T-helper 1 cell (primary cell): ENCODE measurements around the gene NAA50.
A peak's percentile ranks its signal among the peaks of the same experiment; 100 is the strongest.

ENCODE experiments used
- DNase-seq, 5 donors: peaks; one replicate each; pipeline ENCODE4 v3.0.0-alpha.2; 2012 to 2020

Gene NAA50

GRCh38 chr3:113741620-113742019, 4.4 kb downstream of the NAA50 start:
- DNase-seq, result no peak

DNA sequence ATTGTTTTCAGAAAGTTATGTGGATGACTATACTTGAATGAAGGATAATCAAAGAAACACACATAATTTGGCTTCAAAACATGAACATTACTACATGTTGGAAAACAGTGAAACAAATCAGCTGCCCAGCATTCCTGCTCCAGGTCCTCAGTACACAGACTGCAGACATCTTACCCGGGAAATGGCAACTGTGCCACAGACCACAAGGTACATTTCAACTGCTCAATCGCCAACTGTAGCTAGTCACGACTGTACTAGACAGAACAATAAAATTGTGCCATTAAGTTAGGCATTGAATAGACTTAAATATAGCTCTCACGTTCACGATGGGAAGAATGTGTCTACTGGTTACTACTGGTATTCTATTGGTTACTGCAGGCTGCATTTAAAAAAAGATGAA, 5.0 kb downstream of the NAA50 start:
- no peak for DNase-seq

- peak in 3 of 5 donors; percentile 14 to 62 (median 33) for DNase-seq
Observed at GRCh38 chr3:113736548-113737089, 9.4 kb downstream of the NAA50 start.

- DNase-seq, result no peak
Observed at GRCh38 chr3:113731694-113732093, 14.4 kb downstream of the NAA50 start.

DNA sequence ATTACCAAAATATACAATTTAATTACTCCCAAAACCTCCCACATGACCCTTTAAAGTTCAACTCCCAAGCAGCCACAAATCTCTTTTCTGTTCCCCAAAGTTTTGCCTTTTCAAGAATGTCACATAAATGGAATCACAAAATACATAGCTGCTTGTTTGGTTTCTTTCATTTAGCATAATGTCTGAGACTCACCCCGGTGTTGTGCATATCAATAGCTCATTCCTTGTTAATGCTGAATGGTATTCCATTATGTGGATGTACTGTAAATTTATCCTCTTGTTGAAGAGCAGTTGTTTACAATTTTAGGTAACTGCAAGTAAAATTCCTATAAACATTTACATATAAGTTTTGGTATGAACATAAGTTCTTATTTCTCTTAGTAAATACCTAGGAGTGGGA, 15.5 kb downstream of the NAA50 start:
- no peak for DNase-seq

DNA sequence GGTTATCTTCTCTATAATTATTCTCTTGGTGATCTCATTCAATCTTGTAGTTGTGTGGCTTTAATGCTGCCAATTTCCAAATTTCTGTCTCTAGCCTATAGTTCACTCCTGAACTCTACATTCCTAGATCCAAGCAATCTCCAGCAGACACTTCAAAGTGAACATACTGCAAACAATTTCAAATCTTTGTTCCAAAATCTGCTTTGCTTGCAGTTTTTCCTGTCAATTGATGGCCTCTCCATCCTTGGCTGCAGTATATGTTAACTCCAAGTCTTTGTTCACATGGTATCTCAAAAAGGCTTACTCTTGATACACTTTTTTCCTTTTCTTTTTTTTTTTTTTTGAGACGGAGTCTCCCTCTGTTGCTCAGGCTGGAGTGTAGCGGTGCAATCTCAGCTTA, 17.4 kb downstream of the NAA50 start:
- DNase-seq, result no peak

- DNase-seq, result no peak
Observed at GRCh38 chr3:113721636-113722035, 24.4 kb downstream of the NAA50 start.

DNA sequence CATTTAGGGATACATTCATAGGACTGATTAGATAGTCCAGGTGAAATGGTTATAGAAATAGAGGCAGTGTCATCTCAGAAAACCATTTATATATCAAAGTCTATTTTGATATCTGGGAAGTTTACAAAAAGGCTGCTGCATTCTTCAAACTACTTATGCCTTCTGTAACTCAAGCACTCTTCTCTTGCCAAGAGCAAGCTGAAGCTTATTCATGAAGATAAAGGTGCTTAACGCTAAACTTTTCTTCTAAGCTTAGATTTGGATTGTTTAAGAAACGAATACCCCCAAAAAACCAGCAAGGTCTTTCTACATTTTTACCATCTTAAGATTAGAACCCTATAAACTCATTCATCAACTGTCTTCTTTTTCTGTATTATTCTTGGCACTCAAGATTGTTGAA, 26.3 kb downstream of the NAA50 start:
- DNase-seq, result no peak

DNA sequence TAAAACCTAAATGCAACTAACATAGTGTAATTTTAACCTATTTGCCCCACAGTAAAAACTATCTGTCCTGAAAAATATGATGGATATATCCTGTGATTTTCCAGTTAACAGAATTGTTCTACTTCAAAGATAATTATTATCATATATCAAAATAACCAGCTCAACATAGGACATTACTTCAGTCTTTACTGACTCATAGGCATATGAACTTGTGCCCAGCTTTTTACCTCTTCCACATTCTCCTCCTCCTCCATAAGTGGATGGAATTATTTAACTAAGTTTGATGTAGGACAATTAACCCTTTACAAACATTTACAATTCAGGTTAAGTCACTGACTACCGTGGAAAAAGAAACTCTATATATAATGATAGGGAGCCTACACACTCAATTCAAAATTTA, 26.8 kb downstream of the NAA50 start:
- DNase-seq, result no peak

GRCh38 chr3:113717818-113718217, 28.2 kb downstream of the NAA50 start:
- no peak for DNase-seq

DNA sequence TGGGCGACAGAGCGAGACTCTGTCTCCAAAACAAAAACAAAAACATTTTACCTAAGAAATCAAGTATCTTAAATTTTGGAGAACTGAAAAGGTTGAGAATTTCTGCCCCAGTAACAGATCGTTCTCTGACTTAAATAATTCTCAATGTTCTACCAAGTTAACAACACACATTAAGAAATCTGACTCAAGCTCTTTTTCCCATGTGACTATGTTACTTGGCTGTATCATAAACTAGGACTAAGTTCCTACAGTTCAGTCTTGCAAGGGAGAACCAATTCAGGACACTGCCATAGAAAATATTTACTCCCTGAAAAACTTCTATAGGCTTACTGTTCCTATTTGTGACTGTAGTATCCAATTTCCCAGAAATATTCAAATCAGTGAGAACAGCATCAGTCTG, 28.7 kb downstream of the NAA50 start:
- no peak for DNase-seq

DNA sequence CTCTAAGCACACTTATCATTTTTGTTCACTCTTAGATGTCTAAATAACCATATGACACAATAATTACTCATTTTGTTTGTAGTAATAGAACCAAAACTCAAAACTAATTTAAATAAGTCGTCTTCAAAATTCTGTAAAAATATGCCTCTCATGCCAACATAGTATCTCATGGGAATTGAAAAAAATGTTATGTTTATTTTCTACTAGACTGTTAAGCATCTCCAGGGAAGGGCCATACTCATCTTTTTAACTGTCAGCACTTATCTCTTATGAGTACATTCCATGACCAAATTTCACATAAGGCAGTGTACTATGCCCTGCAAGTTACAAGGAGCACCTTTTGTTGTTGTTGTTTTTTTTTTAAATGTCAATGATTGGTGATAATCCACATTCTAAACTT, 31.3 kb downstream of the NAA50 start:
- DNase-seq, result no peak

- no peak for DNase-seq
Observed at GRCh38 chr3:113712129-113712528, 33.9 kb downstream of the NAA50 start.

DNA sequence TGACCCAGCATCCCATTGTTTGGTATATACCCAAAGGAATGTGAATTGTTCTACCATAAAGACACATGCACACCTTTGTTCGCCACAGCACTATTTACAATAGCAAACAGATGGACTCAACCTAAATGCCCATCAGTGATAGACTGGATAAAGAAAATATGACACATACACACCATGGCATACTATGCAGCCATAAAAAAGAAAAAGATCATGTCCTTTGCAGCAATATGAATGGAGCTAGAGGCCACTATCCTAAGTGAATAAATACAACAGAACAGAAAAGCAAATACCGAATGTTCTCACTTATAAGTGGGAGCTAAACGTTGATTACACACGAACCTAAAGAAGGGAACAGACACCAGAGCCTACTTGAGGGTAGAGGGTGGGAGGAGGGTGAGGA, 38.2 kb downstream of the NAA50 start:
- no peak for DNase-seq

DNA sequence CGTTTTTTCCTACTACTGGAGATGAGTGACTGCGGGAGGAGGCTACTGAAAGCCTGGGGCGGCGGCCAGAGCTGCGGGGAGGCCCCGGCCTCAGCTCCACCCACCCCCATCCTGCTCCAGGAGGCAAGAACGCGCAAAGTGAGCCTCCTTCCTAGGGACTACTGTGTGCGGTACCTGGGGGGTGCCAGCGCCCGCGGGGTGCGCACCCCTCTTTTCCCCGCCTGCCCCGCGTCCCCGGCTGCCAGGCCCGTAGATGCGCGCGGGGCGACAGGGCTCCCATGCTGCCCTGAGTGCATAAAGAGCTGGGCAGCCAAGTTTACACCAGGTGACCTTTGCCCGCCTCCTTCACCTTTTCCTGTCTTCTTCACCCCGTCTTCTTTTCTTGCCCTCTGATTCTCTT, 47.1 kb downstream of the NAA50 start:
- peak in 2 of 5 donors; percentile 4 to 5 for DNase-seq

- no peak for DNase-seq
Observed at GRCh38 chr3:113698213-113698742, 47.8 kb downstream of the NAA50 start.

DNA sequence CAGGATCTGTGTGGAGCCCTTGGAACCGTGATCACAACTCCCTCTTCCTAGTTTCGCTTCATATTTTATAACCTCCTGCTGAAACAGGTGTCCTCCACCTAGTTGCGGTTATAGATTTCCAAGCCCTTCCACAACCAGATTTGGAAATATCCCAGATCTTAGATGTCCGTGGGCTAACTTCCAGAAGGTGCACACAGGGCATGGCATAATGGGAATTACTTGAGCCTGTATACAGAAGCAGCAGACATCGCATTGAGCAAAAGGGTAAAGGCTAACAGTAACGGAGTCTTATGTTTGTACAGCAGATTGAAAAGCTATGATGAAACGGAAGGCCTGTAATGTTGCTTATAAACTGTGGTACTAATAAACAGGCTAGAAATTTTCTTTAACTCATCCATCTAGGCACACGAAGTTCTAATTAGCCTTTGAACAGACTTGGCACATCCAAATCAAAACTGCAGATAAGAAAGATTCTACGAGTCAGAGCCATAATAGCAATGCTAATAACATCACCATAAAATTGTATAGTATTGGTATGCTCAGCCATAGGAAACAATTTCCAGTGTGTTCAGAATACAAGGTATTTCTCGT, 48.5 kb downstream of the NAA50 start:
- DNase-seq, result no peak

DNA sequence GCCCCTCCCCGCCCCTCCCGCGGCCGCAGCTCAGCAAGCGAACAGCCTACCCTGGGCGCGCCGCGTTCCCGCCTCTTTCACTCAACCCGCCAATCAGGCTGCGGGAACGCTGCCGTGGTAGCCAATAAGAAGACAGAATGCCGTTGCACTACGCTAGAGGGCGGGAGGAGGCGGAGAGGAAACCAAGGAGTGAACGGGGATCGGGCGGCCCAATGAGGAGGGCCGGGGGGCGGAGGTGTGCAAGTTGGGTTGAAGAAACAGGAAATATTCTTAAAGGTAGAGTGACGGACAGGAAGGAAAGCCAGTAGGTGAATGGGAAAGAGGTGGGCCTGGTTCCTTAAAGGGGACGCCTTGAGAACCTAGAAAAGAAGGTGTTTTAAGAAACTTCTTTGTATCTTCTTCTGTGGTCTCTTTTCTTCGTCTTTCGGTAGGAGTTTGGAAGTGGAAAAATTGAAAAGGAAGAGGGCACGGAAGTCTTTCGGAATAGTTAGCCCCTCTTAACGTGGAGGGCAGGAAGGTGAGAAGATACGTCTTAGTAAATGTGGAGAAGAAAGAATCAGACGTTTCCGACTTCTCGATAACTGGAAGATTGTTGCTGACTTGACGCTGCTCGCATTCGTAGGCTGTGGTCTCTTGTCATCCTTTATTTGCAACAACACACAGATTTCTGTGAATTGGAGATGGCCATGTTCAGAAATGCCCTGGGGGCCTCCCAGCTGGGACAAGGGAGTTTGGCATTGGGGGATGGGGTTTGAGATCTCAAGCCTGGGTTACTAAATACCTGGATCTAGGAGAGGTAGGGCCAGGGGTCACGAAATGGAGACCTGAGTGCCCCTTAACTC, 49.2 kb downstream of the NAA50 start:
- peak; percentile 98 to 100 (median 98) for DNase-seq

GRCh38 chr3:113695786-113696645, 50.0 kb downstream of the NAA50 start, which contains the start of gene USF3:
USF3 (minus strand) TSS chr3:113696642; CDS start chr3:113674878, 21,764 bp downstream.
- DNase-seq, result peak; percentile 76 to 85 (median 80)

DNA sequence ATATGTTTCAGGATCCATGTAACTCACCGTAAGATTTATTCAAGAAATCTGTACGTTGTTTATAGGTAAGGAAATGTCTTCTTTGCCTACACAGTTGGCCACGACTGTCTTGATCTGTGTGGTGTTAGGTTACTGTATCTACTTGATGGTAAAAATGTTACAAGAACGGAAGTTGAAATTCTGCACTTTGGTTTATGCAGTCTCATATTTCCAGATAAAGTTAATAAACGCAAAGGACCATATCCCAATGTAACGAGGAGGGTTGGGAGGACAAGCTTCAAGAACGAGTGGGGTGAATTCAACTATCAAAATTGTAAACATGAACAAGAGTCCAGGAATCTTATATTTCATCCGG, 50.6 kb downstream of the NAA50 start:
- peak in 1 of 5 donors; percentile 4 for DNase-seq

DNA sequence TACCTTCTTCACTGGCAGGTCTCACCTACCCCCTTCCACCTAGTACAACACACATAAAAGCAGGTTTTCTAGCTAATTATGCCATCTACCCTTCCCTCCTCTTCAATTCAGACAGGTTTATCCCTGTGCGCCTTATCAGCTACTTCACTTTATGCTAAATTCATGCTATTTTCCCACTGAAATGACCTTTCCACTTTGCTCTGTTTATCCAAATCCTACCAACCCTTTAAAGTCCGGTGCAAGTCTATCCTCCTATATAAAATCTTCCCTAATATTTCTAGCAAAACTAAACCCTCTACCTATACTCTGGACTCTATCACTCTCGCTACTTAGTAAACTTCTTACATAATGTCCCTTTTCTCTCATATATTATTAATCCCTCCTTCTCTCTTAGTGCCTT, 55.6 kb downstream of the NAA50 start:
- DNase-seq, result no peak

GRCh38 chr3:113685956-113686721, 59.9 kb downstream of the NAA50 start:
- no peak for DNase-seq
